Progenitor cell of endocrine pancreas (in vitro differentiated cells): Measurements from ENCODE around the gene MGAT4B. TPM values are rescaled to one million over a fixed set of nuclear protein-coding genes. Genes with fewer than 3 reads are reported as not detected.

Source experiments
- DNase-seq: peaks from one replicate; pipeline ENCODE4 v3.0.0; 2021; ENCODE audit warnings: low spot score; ENCODE audit not compliant: unreplicated experiment
- H3K27ac Mint-ChIP-seq: 2 replicates; pipeline ENCODE4 v1.8.0; 2021; ENCODE audit warnings: mild to moderate bottlenecking, moderate library complexity, mixed read lengths
- H3K27me3 Mint-ChIP-seq: 2 replicates; pipeline ENCODE4 v1.8.0; 2021; ENCODE audit warnings: mixed read lengths
- H3K36me3 Mint-ChIP-seq: 2 replicates; pipeline ENCODE4 v1.8.0; 2022; ENCODE audit warnings: mixed read lengths; ENCODE audit not compliant: insufficient read depth
- H3K4me1 Mint-ChIP-seq: 2 replicates; pipeline ENCODE4 v1.8.0; 2021; ENCODE audit warnings: low read depth, mixed read lengths
- H3K4me3 Mint-ChIP-seq: 2 replicates; pipeline ENCODE4 v1.8.0; 2021; ENCODE audit warnings: low read depth, mild to moderate bottlenecking, moderate library complexity, mixed read lengths
- H3K9me3 Mint-ChIP-seq: 2 replicates; pipeline ENCODE4 v1.8.0; 2021; ENCODE audit warnings: low read depth, mixed read lengths
- total RNA-seq: library from RNA; stranded (reverse); gene quantifications from 2 replicates; pipeline ENCODE4 v1.2.1, GENCODE V29; 2021
- TF ChIP-seq, protein P1 (sequence below): fragments of 200-600 bp; sonication (generic); IDR thresholded peaks from one replicate; pipeline ENCODE4 v1.5.0; 2021; ENCODE audit warnings: antibody characterized with exemption, mild to moderate bottlenecking; ENCODE audit not compliant: unreplicated experiment

The MGAT4B gene
- total RNA-seq, 1 donor from 2014 or later: 159 TPM

DNA sequence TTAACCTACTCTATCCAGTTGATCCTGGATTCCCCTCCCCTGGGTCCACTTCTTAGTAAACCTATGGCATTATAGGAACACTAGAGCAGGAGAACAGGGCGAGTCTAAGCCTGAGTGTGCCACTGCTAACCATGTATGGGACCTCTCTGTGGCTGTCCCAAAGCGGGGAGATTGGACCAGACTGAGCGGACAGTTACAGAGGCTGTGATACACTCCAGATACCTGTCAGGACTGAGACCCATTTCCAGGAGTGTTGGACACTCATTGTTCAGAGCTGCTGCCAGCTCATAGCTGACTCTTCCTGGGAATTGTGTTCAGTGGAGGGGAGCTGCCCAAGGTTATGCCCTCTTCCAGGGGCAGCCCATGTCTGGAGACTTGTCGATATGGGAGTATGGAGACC lies 24.8 kb downstream of the MGAT4B start:
- Mint-ChIP-seq H3K4me3 (no peak overlapping the region), H3K9me3 (no peaks in the 10 kb centered on the region), H3K27me3 (no peaks in the 10 kb centered on the region), H3K27ac (no peak overlapping the region), H3K4me1 (no peaks in the 10 kb centered on the region), H3K36me3 (peaks cover 8% of the 10 kb centered on the region)
- TF ChIP-seq, protein P1, sequence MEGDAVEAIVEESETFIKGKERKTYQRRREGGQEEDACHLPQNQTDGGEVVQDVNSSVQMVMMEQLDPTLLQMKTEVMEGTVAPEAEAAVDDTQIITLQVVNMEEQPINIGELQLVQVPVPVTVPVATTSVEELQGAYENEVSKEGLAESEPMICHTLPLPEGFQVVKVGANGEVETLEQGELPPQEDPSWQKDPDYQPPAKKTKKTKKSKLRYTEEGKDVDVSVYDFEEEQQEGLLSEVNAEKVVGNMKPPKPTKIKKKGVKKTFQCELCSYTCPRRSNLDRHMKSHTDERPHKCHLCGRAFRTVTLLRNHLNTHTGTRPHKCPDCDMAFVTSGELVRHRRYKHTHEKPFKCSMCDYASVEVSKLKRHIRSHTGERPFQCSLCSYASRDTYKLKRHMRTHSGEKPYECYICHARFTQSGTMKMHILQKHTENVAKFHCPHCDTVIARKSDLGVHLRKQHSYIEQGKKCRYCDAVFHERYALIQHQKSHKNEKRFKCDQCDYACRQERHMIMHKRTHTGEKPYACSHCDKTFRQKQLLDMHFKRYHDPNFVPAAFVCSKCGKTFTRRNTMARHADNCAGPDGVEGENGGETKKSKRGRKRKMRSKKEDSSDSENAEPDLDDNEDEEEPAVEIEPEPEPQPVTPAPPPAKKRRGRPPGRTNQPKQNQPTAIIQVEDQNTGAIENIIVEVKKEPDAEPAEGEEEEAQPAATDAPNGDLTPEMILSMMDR: no peak
- no peak for DNase-seq

DNA sequence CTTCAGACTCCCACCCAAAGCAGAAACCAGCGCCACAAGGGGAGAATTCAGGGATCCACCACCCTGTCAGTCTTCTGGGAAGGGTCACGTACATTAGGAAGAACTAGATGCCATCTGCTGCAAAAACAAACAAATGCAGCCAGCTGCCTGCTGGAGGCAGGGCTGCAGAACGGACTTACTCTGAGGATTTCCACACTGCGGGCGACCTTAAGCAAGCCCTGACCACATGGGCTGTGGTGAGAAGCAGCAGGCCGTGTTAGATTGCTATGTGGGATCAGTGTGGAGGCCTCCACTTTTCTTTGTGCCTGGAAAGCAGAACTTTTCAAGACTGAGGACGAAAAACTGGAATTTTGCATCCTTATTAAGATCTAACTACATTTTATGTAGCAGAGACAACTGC lies 26.3 kb downstream of the MGAT4B start:
- Mint-ChIP-seq H3K27ac (peak overlapping the region; percentile 56), H3K27me3 (no peaks in the 10 kb centered on the region), H3K4me3 (no peak overlapping the region), H3K9me3 (no peaks in the 10 kb centered on the region), H3K36me3 (peaks cover 14% of the 10 kb centered on the region), H3K4me1 (no peaks in the 10 kb centered on the region)
- DNase-seq: no peak
- TF ChIP-seq, protein P1: no peak

DNA sequence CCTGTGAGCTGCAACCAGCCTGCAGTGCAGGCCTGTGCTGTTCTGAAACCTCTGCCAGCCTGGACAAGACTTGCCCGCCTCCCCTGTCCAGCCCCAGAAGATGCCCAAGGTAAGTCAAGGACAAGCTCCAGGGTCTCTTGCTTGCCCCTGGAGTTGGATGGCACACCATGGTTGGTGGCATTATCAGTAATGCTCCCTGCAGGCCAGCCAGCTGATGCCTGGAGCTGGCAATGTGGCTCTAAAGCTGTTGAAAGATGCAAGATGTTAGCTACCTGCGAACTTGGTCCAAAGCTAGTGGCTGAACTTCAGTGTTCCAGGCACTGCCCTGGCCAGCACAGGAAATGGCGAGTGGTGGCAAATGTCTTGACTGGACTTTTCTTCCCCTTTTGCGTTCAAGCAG lies 26.8 kb downstream of the MGAT4B start:
- Mint-ChIP-seq H3K27me3 (no peaks in the 10 kb centered on the region), H3K27ac (peak overlapping the region; percentile 65), H3K9me3 (no peaks in the 10 kb centered on the region), H3K36me3 (peaks cover 14% of the 10 kb centered on the region), H3K4me3 (no peak overlapping the region), H3K4me1 (no peaks in the 10 kb centered on the region)
- no peak for DNase-seq
- TF ChIP-seq, protein P1: no peak

DNA sequence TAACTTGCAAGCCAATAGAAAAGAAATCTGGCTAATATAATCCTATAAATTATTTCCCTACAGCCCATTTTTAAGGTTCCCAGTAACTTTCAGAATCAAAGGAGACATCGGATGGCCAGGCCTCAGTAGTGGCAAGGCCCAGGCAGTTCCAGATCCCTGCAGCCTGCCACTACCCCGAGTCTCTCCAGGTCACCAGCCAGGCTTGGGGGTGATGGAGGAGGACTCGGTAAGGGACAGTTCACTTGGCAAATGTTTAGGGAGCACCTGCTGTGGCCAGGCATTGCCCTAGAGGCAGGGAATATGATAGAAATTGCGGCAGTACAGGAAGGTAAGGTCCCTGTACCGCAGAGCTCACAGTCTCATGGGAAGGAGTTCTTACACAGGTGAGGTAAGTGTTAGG lies 28.1 kb downstream of the MGAT4B start:
- DNase-seq: no peak
- H3K9me3 Mint-ChIP-seq: no peaks in the 10 kb centered on the region
- H3K27ac Mint-ChIP-seq: peak overlapping the region; percentile 36
- no peak overlapping the region for H3K4me3 Mint-ChIP-seq
- no peaks in the 10 kb centered on the region for H3K4me1 Mint-ChIP-seq
- H3K27me3 Mint-ChIP-seq: no peaks in the 10 kb centered on the region
- peaks cover 14% of the 10 kb centered on the region for H3K36me3 Mint-ChIP-seq
- TF ChIP-seq, protein P1: no peak

DNA sequence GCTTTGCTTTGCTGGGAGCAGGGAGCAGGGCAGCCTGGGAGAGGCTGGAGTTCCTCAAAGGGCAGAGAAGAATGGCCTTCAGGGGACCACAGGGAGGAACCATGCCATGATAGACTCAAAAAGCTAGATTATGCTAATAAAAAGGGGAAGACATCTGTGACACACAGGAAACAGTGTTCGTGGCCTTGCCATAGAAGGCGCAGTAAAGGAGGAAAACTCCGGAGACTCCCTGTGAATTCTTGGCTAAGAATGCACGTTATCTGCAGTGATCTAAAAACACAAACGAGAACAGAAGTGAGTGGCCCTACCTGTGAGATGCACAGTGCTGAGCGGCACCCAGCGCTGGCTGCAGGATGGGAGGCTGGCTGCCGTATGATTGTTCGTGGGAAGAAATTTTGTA lies 28.8 kb downstream of the MGAT4B start:
- H3K4me1 Mint-ChIP-seq: no peaks in the 10 kb centered on the region
- no peak for DNase-seq
- H3K9me3 Mint-ChIP-seq: no peaks in the 10 kb centered on the region
- peaks cover 18% of the 10 kb centered on the region for H3K36me3 Mint-ChIP-seq
- no peaks in the 10 kb centered on the region for H3K27me3 Mint-ChIP-seq
- no peak overlapping the region for H3K27ac Mint-ChIP-seq
- TF ChIP-seq, protein P1: no peak
- H3K4me3 Mint-ChIP-seq: no peak overlapping the region

DNA sequence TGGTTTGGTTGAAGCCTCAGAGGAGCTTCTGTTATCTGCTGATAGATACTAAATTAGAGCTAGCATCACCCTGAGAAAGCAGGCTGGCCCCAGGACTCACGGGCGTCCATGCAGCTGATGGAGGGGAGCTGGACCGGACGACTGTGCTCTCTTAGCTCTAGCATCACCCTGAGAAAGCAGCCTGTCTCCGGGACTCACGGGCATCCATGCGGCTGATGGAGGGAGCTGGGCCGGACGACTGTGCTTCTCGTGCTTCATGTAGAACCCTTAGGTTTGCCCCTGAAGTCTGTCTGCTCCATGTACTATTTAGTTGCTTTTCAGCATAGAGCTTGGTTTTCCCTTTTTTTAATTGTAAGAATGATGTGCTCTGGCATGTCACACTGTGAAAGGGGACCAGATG lies 29.2 kb downstream of the MGAT4B start:
- TF ChIP-seq, protein P1: no peak
- DNase-seq: no peak
- Mint-ChIP-seq H3K9me3 (no peaks in the 10 kb centered on the region), H3K27me3 (no peaks in the 10 kb centered on the region), H3K36me3 (peaks cover 20% of the 10 kb centered on the region), H3K4me3 (no peak overlapping the region), H3K27ac (no peak overlapping the region), H3K4me1 (no peaks in the 10 kb centered on the region)
